ENCODE data around the gene ABCC8.

Gene ABCC8

GRCh38 chr11:17343257-17343656, 133.4 kb downstream of the ABCC8 start:
- no peak for DNase-seq
